Measurements from ENCODE around the gene RAB40C.

RAB40C gene, protein sequence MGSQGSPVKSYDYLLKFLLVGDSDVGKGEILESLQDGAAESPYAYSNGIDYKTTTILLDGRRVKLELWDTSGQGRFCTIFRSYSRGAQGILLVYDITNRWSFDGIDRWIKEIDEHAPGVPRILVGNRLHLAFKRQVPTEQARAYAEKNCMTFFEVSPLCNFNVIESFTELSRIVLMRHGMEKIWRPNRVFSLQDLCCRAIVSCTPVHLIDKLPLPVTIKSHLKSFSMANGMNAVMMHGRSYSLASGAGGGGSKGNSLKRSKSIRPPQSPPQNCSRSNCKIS

DNA sequence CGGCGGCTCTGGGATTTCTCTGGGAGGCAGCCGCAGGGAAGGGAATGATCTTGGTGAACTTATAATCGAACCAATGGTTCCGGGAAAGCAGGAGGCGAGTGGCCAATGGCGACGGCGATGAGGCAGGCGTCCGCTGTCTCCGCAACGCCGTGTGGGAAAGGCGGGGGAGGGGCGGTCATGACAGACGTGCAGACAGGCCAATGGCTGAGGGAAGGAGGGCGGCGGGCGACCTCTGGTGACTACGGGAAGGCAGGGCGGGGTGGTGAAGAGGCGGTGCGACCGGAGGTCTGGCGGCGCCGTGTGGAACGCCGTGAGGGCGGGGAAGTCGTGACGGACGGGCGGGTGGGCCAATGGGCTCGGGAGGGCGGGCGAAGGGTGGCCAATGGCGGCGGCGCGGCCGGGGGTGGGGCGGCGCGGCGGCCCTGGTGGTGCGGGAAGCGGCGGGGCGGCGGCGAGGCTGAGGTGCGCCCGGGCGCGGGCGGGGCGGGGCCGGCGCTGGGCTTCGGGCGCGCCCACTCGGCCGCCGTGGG, at the start of gene RAB40C:
TSS of gene RAB40C (plus strand) at position 409 of the 530 bp plus-strand sequence. CDS start 226 bp downstream, outside the sequence.
- in situ Hi-C loops (cut with MboI; ENCODE audit: low sequenced_read_pairs), result no loop called here

DNA sequence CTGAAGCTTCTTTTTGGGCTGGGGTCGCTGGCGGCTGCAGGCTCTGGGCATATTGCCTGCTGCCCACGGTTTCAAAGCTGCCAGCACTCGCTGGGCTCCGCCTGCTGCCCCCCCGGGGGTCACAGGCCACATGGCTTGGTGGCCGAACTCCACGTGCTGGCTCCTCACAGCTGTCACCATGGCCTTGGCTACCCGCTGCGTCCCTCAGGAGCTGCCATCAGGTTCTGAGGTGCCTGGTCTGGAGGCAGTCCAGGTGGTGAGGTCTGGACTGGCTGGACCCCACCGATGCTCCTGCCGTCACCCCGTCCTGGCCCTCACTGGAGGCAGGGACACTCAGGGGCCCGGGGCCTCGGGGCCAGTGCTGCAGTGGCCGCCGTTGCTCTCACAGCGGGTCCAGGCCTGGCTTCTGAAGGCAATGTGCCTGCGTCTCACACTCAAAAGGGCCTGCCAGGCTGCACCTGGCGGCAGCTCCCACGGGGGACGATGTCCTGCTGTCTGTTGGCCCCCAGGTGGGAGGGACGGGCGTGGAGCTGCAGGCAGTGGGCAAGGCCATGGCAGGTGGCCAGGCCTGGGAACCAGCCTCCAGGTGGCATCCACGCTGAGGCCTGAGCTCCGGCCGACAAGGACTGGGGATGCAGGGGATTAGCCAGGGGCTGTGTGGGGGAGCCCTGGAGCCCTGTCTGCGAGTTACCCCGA, 49.1 kb upstream of the RAB40C start:
- in situ Hi-C loops (cut with MboI; ENCODE audit: low sequenced_read_pairs), result no loop called here

DNA sequence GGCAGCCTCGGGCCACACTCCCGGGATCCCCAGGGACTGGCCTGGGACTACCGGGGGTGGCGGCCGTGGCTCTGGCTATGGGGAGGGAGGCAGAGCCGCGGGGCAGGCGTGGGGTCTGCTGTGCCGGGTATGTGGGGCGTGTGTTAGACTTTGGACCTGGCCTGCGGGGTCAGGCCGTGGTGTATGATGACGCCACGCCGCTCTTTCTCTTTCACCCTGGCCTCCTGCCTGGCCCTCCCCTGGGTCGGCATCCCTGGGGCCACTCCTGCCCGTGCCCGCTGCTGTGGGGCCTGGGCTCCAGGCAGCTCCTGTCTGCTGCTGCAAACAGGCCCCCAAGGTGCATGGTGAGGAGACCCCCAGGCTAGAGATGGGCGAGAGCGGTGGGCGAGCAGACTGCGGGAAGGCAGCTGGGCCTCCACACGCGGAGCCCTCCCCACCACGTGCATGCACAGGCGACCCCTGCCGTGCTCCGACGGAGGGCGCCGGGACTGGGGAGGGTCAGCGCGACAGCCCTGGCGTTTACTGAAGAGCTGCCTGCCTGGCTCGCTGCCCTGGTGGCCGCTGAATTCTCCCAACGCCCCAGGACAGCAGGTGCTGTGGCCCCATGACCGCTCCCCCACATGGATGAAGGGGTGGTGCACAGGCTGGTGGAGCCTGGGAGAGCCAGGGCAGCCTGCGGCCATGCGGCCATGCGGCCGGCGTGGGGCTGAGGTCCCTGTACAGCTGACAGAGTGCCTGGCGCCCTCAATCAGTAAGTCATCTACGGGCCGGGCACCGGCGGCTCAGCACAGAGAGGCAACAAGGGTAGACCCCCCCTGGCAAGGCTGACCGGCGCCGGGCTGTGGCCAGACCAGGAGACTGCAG, 46.3 kb upstream of the RAB40C start:
- in situ Hi-C loops (cut with MboI; ENCODE audit: low sequenced_read_pairs), result no loop called here

DNA sequence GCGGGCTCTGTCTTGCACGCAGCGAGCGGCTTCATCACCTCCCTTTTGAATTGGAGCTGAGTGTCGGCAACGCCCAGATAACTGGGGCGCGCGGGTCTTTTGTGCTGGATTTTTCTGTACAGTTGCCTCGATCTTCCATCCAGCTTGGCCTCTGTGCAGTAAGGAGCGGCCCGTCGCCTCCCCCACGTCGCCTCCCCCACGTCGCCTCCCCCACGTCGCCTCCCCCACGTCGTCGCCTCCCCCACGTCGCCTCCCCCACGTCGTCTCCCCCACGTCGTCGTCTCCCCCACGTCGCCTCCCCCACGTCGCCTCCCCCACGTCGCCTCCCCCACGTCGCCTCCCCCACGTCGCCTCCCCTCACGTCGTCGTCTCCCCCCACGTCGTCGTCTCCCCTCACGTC, 45.3 kb upstream of the RAB40C start:
- in situ Hi-C loops (cut with MboI; ENCODE audit: low sequenced_read_pairs), result no loop called here

DNA sequence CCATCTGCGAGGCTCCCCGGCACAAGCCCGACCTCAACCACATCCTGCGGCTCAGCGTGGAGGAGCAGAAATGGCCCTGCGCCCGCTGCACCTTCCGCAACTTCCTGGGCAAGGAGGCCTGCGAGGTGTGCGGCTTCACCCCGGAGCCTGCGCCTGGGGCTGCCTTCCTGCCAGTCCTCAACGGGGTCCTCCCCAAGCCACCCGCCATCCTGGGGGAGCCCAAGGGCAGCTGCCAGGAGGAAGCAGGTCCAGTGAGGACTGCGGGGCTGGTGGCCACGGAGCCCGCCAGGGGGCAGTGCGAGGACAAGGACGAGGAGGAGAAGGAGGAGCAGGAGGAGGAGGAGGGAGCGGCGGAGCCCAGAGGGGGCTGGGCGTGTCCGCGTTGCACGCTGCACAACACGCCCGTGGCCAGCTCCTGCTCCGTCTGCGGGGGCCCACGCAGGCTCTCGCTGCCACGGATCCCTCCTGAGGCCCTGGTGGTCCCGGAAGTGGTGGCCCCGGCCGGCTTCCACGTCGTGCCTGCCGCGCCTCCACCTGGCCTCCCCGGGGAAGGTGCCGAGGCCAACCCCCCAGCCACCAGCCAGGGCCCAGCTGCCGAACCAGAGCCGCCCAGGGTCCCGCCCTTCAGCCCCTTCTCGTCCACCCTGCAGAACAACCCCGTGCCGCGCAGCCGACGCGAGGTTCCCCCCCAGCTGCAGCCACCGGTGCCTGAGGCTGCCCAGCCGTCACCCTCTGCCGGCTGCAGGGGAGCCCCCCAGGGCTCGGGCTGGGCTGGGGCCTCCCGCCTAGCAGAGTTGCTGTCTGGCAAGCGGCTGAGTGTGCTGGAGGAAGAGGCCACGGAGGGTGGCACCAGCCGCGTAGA, 42.7 kb upstream of the RAB40C start:
- in situ Hi-C loops (cut with MboI; ENCODE audit: low sequenced_read_pairs), result no loop called here

DNA sequence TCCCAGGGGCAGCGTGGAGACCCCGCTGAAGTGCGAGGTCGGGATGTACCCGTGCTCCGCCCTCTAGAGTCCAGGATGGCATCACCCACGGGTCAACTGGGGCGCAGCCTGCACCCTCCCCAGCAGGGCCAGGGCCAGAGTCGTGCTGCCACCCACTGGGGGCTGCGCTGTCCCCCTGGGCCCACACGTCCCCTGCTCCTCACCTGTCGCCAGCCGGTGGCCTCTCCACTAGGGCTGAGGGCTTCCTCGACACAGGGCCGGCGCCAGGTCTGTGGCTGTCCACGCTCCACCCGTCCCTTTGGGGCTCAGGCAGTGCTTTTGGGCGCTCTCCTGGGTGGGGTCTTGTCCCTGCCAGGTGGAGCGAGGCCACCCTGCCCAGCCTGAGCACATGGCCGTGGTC, 41.3 kb upstream of the RAB40C start:
- in situ Hi-C loops (cut with MboI; ENCODE audit: low sequenced_read_pairs), result no loop called here

DNA sequence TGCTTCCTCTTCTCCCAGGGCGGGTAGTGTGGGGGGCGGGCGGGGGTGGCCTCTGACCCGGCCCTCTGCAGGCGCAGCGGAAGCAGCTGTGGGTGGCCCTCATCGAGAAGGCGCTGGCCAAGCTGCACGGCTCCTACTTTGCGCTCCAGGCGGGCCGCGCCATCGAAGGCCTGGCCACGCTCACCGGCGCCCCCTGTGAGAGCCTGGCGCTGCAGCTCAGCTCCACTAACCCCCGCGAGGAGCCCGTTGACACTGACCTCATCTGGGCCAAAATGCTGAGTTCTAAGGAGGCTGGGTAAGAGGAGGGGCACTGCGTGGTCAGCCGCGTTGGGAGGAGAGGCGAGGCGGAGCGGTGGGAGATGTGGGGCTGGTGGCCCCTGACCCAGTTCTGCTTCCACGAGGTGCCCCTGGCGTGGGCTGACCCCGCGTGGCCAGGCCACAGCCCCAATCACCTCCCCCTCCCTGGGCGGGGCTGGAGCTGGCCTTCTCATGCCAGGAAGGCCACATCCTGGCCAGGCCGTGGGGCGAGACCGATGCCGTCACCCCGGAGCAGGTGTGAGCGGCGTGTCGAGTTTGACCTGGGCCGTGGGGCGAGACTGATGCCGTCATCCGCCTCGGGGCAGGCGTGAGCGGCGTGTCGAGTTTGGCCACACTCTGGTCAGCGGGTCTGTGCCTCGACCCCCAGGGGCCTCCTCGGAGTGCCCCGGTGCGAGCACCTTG, 40.2 kb upstream of the RAB40C start:
- in situ Hi-C loops (cut with MboI; ENCODE audit: low sequenced_read_pairs), result no loop called here

DNA sequence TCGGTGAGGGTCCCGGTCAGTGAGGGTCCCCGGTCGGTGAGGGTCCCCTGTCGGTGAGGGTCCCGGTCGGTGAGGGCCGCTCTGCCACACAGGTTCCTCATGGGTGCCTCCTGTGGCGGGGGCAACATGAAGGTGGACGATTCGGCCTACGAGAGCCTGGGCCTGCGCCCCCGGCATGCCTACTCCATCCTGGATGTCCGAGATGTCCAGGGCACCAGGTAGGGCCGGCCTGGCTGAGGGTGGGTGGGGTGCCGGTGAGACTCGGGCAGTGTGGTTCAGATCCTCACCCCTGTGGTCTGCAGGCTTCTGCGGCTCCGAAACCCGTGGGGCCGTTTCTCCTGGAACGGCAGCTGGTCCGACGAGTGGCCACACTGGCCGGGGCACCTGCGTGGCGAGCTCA, 38.7 kb upstream of the RAB40C start:
- in situ Hi-C loops (cut with MboI; ENCODE audit: low sequenced_read_pairs), result no loop called here

DNA sequence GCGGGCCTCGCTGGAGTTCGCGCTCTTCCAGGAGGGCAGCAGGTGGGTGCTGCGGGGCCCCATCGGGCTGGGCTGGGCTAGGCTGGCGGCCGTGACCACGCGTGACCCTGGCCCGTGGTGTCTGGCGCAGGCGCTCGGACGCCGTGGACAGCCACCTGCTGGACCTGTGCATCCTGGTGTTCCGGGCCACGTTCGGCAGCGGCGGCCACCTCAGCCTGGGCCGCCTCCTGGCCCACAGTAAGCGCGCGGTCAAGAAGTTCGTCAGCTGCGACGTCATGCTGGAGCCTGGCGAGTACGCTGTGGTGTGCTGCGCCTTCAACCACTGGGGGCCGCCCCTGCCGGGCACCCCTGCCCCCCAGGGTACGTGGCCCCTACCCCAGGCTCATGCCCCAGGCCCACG, 37.7 kb upstream of the RAB40C start:
- in situ Hi-C loops (cut with MboI; ENCODE audit: low sequenced_read_pairs), result no loop called here

DNA sequence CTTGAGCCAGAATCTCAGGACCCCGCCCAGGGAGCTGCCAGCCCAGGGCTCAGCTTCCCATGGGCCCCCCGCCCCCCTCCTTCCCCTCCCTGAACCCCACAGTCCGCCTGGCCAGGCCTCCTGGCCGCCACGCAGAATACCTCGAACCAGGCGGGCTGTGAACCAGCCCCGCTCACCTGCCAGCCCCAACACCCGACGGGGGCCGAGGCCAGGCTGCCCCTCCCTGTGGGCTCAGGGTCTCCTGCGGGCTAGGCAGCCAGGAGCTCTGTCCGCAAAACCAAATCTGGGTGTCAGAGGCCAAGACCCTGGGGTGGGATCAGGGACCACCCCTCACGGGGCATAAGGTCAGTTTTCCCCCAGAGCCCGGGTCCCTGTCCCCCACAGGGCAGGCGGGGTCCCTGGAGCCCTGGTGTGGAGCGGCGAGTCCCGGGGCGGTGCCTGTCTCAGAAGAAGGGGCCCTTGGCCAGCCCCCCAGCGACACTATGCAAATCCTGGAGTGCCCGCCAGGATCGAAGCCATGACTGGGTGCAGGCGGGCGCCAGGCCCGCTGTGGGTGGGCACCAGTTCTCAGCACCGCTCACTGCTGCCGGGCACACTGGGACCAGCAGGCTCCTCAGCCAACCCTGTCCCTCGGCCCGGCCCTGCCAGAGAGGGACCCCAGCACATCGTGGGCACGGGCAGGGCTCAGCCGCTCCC, 36.1 kb upstream of the RAB40C start:
- in situ Hi-C loops (cut with MboI; ENCODE audit: low sequenced_read_pairs), result no loop called here

DNA sequence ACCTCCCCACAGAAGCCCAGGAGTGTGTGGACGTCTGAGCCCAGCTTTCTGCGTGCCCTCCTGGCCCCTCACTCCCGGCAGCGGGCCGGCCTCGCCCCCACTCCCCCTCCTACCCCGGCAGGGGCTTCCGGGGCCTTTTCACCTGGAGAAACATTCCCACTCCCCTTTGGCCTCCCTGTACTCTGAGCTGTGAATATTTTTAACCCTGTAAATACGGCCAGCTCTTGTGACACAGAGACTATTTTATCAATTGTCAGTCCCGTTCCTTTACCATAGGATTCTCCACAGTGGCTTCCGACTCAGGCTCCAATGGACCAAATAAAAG, 35.6 kb upstream of the RAB40C start:
- in situ Hi-C loops (cut with MboI; ENCODE audit: low sequenced_read_pairs), result no loop called here

DNA sequence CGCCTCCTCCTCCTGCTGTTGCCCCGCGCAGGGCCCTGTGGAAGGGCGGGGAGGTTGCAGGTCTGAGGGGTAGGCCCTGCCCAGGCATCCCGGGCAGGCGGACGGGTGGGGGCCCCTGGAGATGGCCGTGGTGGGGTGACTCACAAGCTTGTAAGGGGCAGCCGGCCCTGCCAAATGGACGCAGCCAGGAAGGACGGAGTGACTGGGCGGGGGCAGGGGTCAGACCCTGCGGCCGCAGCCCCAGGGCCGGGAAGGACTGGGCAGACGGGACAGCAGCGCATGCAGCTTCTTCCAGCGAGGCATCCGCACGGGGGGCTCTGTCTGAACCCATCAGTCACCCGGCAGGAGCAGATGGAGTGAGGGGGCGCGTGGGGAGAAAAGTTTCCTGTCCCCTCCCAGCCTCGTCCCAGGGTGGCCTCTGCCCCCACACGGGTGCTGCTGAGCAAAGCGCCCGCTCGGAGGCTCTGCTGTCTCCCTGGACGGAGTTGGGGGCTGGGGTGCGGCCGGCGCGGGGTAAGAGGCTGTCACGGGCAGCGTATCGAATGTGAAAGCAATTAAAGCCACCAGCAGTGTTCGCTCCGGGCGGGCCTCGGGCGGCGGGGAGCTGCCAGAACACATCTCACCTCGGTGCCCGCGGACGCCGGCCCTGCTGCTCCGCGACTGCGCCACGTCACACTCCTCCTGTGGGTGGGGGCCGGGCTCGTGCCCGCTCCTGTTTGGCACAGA, 35.1 kb upstream of the RAB40C start:
- in situ Hi-C loops (cut with MboI; ENCODE audit: low sequenced_read_pairs), result no loop called here

DNA sequence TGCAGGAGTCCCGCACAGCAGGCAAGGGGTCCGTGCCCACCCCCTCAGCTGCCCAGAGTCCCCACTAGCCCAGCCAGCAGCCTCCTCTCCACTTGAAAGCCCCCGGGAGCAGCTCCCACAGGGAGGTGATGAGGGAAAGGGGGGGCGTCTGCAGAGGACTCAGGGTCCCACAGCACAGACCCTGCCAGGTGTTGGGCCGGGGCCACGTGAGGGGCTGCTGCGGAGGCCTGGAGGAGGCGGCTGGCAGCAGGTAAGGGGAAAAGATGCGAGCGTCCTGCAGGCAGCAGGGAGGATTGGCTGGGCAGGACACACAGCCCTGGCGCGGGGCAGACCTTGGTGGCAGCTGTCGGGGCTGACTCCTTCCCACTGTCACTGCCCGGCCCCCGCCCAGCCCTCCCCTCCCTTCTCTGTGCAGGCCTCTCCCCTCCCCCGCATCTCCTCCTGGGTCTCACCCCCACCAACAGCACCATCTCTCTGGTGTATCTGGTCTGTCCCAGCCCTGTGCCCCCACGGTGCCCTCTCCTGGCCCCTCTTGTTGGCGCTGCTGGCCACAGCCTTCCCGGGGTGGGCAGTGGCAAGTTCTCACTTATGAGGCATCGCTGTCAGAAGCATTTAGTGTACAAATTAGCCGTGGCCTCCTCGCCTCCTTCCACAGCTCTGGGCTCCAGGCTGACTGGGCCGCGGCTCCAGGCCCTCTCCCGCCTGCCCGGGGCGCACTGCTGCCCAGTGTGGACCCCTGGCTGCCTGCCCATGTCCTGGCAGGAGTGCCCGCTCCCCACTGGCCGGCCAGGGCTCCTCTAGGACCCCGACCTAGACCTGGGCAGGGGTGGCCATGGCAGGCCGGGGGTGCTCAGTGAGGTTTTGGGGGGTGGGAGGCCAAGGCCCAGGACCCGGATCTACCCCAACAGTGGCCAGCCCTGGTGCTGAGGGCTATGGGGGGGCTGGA, 34.1 kb upstream of the RAB40C start:
- in situ Hi-C loops (cut with MboI; ENCODE audit: low sequenced_read_pairs), result no loop called here

DNA sequence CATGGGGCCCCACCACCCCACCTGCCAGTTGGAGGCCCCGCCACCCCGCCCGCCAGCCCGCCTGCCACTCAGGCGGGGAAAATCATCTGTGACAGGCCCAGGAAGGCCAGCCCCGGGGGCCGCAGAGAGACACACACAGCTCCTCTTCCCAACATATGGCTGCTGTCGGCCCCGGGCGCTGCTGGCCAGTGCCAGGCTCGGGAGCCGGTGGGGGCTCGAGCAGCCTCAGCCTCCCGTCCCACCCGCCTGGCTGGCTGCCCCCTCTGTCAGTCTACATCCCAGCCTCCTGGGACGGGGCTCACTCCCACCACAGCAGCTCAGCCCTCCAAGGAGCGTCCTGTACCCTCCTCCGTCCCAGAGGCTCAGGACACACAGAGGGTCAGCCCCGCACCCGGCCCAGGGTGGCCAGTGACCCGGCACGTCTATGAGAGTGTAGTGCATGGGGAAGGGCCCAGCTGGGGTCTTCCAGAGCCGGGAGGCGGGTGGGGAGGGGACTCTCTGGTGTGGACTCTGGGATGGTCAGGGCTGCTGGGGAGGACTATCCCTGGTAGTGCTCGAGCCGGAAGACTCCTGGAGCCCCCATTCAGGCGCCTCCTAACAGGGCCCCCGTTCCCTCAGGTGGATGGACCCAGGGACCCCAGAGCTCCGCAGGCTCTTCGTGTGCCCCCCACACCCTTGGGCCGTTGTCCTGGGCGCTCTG, 33.2 kb upstream of the RAB40C start:
- in situ Hi-C loops (cut with MboI; ENCODE audit: low sequenced_read_pairs), result no loop called here

DNA sequence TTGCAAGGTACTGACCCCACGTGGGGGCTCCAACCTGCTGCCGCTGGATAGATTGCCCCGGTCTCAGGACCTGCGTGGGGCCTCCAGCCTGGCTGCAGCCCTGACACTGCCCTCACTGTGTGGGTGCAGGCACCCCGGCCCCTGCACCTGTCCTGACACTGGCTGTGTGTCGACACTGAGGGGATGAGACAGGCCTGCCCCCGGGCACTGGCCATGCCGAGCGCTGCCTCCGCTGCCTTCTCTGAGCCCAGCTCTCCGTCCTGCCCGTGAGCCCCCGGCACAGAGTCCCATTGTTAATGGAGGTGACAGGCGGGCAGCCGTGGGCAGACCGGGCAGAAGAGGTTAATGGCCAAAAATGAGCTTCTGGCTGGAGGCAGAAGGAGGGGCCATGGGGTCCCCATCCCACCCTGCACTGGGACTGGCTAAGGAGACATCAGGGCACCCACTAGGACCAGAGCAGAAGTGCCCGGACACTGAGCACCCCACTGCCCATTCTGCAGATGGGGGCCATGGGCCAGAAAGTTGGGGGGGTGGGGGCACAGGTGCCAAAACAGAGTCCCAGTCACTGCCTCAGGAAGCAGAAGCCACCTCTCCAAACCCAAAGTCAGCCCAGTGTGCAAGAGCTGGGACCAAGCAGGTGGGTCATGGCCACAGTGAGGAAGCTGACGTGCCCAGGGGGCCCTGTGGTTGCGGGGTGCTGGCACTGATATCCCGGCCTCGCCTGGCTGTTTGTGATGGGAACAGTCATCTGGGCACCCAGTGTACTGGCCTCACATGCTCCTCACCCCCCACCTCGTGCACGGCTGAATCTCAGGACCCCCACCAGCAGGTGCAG, 32.2 kb upstream of the RAB40C start:
- in situ Hi-C loops (cut with MboI; ENCODE audit: low sequenced_read_pairs), result no loop called here

DNA sequence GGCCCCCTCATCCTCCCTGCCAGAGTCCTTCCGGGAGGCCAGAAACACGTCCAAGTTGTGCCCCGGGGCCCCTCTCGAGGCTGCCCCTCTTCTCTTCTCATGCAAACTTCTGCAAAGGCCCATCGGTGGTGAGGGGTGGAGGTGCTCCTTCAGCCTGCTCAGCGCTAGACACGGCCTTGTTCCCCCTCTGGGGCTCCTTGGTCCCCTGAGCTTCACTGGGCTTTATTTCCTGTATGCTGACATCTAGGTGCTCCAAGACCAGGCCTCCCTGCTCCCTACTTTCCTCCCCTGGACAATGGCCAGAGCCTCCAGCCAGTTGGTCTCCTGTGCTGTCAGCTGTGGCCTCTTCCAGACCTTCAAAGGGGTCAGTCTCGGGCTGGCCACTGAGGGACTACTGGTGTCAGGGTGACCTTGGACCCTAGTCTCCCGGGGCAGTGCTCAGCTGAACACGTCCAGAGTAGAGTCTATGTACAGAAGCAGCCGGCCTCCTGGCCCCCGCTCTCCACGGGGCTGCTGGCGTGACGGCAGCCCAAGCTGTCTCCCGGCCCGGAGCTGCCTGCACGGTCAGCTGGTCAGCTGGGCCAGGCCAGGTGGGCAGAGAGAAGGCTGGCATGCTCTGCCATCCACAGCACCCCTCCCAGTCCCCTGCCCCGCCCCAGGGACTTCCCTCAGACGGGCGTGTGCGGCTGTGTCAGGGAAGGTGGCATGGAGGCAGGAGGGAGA, 31.4 kb upstream of the RAB40C start:
- in situ Hi-C loops (cut with MboI; ENCODE audit: low sequenced_read_pairs), result no loop called here
